H1 (cell line): ENCODE data around the gene MIS18BP1. TPM values are rescaled to one million over a fixed set of nuclear protein-coding genes. Genes with fewer than 3 reads are reported as not detected.

Experiments used
- ASH2L ChIP-seq: fragments of 200-600, 300-600 bp; sonication (generic); IDR thresholded peaks from one replicate; pipeline ENCODE4 v1.7.1; 2017; ENCODE audit warnings: low read length
- BRCA1 ChIP-seq: IDR thresholded peaks from 2 replicates; pipeline ENCODE4 v1.6.1; 2012; ENCODE audit warnings: low read depth, low read length, improper control_type of control experiment
- CBX8 ChIP-seq: fragments of 300-800, 300-1000 bp; sonication (generic); IDR thresholded peaks from 2 replicates; pipeline ENCODE4 v1.7.1; 2016; ENCODE audit warnings: low read depth, low read length, borderline replicate concordance
- CEBPB ChIP-seq: IDR thresholded peaks from 2 replicates; pipeline ENCODE4 v1.6.1; 2012; ENCODE audit warnings: low read depth, low read length
- CHD2 ChIP-seq: IDR thresholded peaks from 2 replicates; pipeline ENCODE4 v1.6.1; 2012; ENCODE audit warnings: low read length, improper control_type of control experiment
- HDAC2 ChIP-seq, 2 experiments: fragments of 300-600 bp in 1 of 2; sonication (generic) in 1 of 2; IDR thresholded peaks; 2 replicates each; pipeline ENCODE4 v1.6.1; 2011 to 2012; ENCODE audit warnings: low read depth in 2 of 2, low read length in 2 of 2, mild to moderate bottlenecking in 2 of 2, moderate library complexity in 2 of 2, borderline replicate concordance in 1 of 2, inconsistent platforms in 1 of 2
- JUN ChIP-seq: IDR thresholded peaks from 2 replicates; pipeline ENCODE4 v1.6.1; 2011; ENCODE audit warnings: low read depth, mild to moderate bottlenecking, improper control_type of control experiment, low read length
- KDM4A ChIP-seq: IDR thresholded peaks from one replicate; pipeline ENCODE4 v1.7.1; 2012; ENCODE audit warnings: low read depth, mild to moderate bottlenecking, moderate library complexity, low read length, inconsistent platforms; ENCODE audit not compliant: severe bottlenecking
- POLR2A ChIP-seq, 2 experiments: IDR thresholded peaks; 1 replicate in 1 of 2; 2 replicates in 1 of 2; pipeline ENCODE4 v1.6.1; 2011; ENCODE audit warnings: low read depth in 2 of 2, low read length in 2 of 2, mild to moderate bottlenecking in 2 of 2; ENCODE audit errors: control extremely low read depth in 1 of 2
- SIRT6 ChIP-seq: IDR thresholded peaks from one replicate; pipeline ENCODE4 v1.7.1; 2012; ENCODE audit warnings: low read length, inconsistent platforms
- SRF ChIP-seq: IDR thresholded peaks from 2 replicates; pipeline ENCODE4 v1.6.1; 2011; ENCODE audit warnings: mild to moderate bottlenecking, low read depth, low read length, moderate library complexity
- polyA plus RNA-seq, 7 experiments: library from polyadenylated mRNA; depleted of rRNA in 3 of 7; stranded (reverse) in 5 of 7; unstranded in 2 of 7; fragments of >200 nt in 5 of 7; fragments of 200-250 nt in 2 of 7; gene quantifications; 1 replicate in 5 of 7; 2 replicates in 1 of 7; 4 replicates in 1 of 7; pipeline versions ENCODE4 v1.2.1 to v1.2.3, GENCODE V29; 2011 to 2013; ENCODE audit warnings: missing spikeins in 2 of 7, mixed read lengths in 2 of 7
- total RNA-seq: library from RNA; stranded (reverse); fragmentation: NEBNext Ultra II Directional; extraction: Animal tissue kit (Norgen Biotek cat#: 25700); gene quantifications from 2 replicates; pipeline ENCODE4 v1.2.1, GENCODE V29; 2021
- TF ChIP-seq, protein P1 (sequence below): IDR thresholded peaks from 2 replicates; pipeline ENCODE4 v1.6.1; 2012; ENCODE audit warnings: inconsistent platforms
- TF ChIP-seq, protein P2 (sequence below), 3 experiments: IDR thresholded peaks; 1 replicate in 2 of 3; 2 replicates in 1 of 3; pipeline versions ENCODE4 v1.5.1 to v1.6.1; 2011; ENCODE audit warnings: low read length in 3 of 3, mild to moderate bottlenecking in 3 of 3, inconsistent platforms in 2 of 3, low read depth in 1 of 3, moderate library complexity in 1 of 3; ENCODE audit not compliant: insufficient read depth in 1 of 3; ENCODE audit errors: control extremely low read depth in 1 of 3
- TF ChIP-seq, protein P3 (sequence below): IDR thresholded peaks from 2 replicates; pipeline ENCODE4 v1.6.1; 2012; ENCODE audit warnings: inconsistent platforms

MIS18BP1 gene
- total and polyA plus RNA-seq, 2 of the 8 experiments (the other 6 are each of a cell fraction or from before 2014, with no cell fraction given): 12.8 to 80.5 TPM

DNA sequence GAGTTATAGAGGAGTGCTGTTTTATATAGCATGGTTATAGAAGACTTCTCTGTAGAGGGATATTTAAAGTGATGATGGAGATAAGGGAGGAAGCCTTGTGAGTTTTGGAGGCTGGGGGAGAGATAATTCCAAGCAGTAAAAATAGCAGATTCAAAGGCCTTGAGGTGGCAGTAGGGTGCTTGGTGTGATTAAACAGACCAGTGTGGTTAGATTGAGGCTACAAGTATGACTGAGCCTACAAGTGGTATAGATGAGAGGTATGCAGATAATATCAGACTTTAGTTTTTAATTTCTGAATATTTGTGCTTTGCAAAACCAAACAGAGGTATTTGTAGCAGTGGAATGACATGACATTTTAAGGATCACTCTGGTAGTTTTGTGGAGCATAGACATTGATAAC lies 96.9 kb downstream of the MIS18BP1 start (continued):
- TF ChIP-seq SRF (no peak), KDM4A (no peak), HDAC2 (IDR thresholded peaks at IDR 0.05; ENCODE audit: borderline replicate concordance in 1 of 2, low read depth in 2 of 2, low read length in 2 of 2) (no peak), ASH2L (no peak), BRCA1 (no peak), CHD2 (no peak), CBX8 (no peak), JUN (no peak), POLR2A (IDR thresholded peaks at IDR 0.05; ENCODE audit: control extremely low read depth in 1 of 2, low read depth in 2 of 2, low read length in 2 of 2) (no peak), SIRT6 (no peak), CEBPB (no peak)
- TF ChIP-seq, protein P1, sequence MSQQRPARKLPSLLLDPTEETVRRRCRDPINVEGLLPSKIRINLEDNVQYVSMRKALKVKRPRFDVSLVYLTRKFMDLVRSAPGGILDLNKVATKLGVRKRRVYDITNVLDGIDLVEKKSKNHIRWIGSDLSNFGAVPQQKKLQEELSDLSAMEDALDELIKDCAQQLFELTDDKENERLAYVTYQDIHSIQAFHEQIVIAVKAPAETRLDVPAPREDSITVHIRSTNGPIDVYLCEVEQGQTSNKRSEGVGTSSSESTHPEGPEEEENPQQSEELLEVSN: no peak
- TF ChIP-seq, protein P2, sequence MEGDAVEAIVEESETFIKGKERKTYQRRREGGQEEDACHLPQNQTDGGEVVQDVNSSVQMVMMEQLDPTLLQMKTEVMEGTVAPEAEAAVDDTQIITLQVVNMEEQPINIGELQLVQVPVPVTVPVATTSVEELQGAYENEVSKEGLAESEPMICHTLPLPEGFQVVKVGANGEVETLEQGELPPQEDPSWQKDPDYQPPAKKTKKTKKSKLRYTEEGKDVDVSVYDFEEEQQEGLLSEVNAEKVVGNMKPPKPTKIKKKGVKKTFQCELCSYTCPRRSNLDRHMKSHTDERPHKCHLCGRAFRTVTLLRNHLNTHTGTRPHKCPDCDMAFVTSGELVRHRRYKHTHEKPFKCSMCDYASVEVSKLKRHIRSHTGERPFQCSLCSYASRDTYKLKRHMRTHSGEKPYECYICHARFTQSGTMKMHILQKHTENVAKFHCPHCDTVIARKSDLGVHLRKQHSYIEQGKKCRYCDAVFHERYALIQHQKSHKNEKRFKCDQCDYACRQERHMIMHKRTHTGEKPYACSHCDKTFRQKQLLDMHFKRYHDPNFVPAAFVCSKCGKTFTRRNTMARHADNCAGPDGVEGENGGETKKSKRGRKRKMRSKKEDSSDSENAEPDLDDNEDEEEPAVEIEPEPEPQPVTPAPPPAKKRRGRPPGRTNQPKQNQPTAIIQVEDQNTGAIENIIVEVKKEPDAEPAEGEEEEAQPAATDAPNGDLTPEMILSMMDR (IDR thresholded peaks at IDR 0.05; ENCODE audit: control extremely low read depth in 1 of 3, insufficient read depth in 1 of 3, low read depth in 1 of 3, low read length in 3 of 3): no peak
- TF ChIP-seq, protein P3, sequence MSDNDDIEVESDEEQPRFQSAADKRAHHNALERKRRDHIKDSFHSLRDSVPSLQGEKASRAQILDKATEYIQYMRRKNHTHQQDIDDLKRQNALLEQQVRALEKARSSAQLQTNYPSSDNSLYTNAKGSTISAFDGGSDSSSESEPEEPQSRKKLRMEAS: no peak
- TF ChIP-seq, all 59 proteins: peak for 0
